Measurements from ENCODE around the gene RALGAPA2.

The RALGAPA2 gene

DNA sequence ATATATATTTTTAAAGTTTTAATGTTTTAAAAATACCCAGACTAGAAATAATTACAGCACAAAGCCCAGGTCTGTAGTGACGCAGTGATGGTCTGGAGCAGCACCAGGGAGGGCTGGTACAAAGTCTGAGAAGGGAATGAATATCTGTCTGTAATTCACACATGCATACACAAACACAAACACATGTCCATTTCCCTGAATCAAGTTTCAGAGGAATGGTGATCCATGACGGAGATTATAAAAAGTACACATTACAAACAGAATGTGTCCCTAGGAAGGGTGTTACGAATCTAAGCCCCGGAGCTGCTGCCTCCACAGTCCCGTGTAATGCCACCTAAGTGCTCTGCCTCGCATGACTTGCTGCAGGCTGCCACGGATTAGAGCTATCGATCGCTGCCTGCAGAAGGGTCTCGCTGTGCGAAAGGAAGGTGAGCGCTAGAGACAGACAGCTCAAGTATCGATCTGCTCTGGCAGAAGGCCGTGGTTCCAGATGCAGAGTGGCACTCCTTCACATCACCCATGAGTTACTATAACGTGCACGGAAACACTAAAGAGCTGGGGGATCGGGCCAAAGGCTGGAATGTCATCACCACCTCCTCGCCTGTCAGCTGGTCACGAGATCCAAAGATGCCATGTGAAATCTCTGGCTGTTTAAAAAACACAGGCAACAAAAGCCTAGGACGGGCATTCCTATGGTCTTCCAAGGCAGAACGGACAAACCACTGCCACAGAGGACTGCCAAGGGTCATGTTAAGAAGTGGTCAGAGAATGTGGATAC lies 257.4 kb downstream of the RALGAPA2 start:
- TF ChIP-seq ZNF70 (CRISPR knock-in tag; IDR thresholded peaks at IDR 0.05) (no peak), ZC3H10 (CRISPR knock-in tag; IDR thresholded peaks at IDR 0.05) (no peak), ZNF8 (CRISPR knock-in tag; IDR thresholded peaks at IDR 0.05) (no peak), TCF4 (CRISPR knock-in tag; IDR thresholded peaks at IDR 0.05; ENCODE audit: borderline replicate concordance) (no peak), OSR1 (CRISPR knock-in tag; IDR thresholded peaks at IDR 0.05) (no peak)
- ATAC-seq, result no peak

DNA sequence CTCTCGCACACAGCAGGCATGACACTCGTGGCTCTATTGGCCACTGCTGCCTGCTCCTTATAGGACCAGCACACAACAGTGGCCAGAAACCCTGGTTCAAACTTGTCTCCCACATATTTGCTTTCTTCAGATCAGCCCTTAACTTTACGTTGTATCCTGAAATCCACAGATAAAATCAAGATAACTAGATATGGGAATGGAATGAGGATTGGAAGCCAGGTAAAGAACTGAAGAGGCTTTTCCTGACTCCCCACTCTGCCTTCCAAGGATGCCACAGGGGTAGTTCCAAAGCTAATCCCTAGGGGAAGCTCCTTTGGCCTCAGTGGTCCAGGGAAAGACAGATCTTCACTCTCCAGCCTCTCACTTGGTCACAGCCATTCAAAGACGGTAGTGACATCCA lies 258.1 kb downstream of the RALGAPA2 start:
- no peak for ATAC-seq
- TF ChIP-seq SNAI2 (CRISPR knock-in tag; IDR thresholded peaks at IDR 0.05) (no peak), BACH2 (CRISPR knock-in tag; IDR thresholded peaks at IDR 0.05; ENCODE audit: borderline replicate concordance) (no peak), TCF4 (CRISPR knock-in tag; IDR thresholded peaks at IDR 0.05; ENCODE audit: borderline replicate concordance) (no peak), ZFP30 (CRISPR knock-in tag; IDR thresholded peaks at IDR 0.05) (no peak), ESRRG (CRISPR knock-in tag; IDR thresholded peaks at IDR 0.05) (no peak), PPARA (CRISPR knock-in tag; IDR thresholded peaks at IDR 0.05; ENCODE audit: borderline replicate concordance) (no peak)

DNA sequence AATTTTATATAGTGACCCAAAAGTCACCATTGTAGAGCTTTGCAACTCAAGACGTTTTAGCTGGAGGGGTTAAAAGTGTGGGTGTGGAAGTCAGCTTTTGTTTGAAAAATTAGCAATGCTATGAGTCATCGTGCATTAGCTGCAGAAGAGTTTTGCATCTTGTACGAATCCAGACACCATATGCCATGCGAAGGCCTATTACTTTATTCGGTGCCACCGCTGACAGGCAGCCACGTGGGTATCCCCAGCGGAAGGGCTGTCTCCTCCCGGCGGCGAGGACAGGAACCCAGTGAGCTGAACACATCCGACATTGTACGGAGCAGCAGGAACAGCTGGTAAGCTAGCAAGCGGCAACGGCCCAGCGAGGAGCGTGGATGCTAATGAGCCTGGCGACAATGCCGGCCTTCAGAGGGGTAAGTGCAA lies 260.2 kb downstream of the RALGAPA2 start:
- TF ChIP-seq BACH2 (CRISPR knock-in tag; IDR thresholded peaks at IDR 0.05; ENCODE audit: borderline replicate concordance), result no peak
- no peak for TF ChIP-seq SNAI2 (CRISPR knock-in tag; IDR thresholded peaks at IDR 0.05)
- TF ChIP-seq, protein P1, sequence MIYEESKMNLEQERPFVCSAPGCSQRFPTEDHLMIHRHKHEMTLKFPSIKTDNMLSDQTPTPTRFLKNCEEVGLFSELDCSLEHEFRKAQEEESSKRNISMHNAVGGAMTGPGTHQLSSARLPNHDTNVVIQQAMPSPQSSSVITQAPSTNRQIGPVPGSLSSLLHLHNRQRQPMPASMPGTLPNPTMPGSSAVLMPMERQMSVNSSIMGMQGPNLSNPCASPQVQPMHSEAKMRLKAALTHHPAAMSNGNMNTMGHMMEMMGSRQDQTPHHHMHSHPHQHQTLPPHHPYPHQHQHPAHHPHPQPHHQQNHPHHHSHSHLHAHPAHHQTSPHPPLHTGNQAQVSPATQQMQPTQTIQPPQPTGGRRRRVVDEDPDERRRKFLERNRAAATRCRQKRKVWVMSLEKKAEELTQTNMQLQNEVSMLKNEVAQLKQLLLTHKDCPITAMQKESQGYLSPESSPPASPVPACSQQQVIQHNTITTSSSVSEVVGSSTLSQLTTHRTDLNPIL (CRISPR knock-in tag; IDR thresholded peaks at IDR 0.05; ENCODE audit: low read depth), result no peak
- TF ChIP-seq ESRRG (CRISPR knock-in tag; IDR thresholded peaks at IDR 0.05), result no peak
- no peak for TF ChIP-seq ZFP3 (CRISPR knock-in tag; IDR thresholded peaks at IDR 0.05)
- no peak for TF ChIP-seq ARNTL (CRISPR knock-in tag; IDR thresholded peaks at IDR 0.05; ENCODE audit: borderline replicate concordance, low read depth)
- TF ChIP-seq PPARA (CRISPR knock-in tag; IDR thresholded peaks at IDR 0.05; ENCODE audit: borderline replicate concordance), result no peak
- TF ChIP-seq, protein P2, sequence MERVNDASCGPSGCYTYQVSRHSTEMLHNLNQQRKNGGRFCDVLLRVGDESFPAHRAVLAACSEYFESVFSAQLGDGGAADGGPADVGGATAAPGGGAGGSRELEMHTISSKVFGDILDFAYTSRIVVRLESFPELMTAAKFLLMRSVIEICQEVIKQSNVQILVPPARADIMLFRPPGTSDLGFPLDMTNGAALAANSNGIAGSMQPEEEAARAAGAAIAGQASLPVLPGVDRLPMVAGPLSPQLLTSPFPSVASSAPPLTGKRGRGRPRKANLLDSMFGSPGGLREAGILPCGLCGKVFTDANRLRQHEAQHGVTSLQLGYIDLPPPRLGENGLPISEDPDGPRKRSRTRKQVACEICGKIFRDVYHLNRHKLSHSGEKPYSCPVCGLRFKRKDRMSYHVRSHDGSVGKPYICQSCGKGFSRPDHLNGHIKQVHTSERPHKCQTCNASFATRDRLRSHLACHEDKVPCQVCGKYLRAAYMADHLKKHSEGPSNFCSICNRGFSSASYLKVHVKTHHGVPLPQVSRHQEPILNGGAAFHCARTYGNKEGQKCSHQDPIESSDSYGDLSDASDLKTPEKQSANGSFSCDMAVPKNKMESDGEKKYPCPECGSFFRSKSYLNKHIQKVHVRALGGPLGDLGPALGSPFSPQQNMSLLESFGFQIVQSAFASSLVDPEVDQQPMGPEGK (CRISPR knock-in tag; IDR thresholded peaks at IDR 0.05; ENCODE audit: borderline replicate concordance), result no peak
- no peak for TF ChIP-seq TCF4 (CRISPR knock-in tag; IDR thresholded peaks at IDR 0.05; ENCODE audit: borderline replicate concordance)
- no peak for TF ChIP-seq TOX (CRISPR knock-in tag; IDR thresholded peaks at IDR 0.05; ENCODE audit: borderline replicate concordance)
- no peak for TF ChIP-seq OSR1 (CRISPR knock-in tag; IDR thresholded peaks at IDR 0.05)
- no peak for TF ChIP-seq ZNF565 (CRISPR knock-in tag; conservative IDR thresholded peaks at IDR 0.05; ENCODE audit: low read depth)
- peak; percentile 34; the same call in 2 of the 3 replicates for ATAC-seq

DNA sequence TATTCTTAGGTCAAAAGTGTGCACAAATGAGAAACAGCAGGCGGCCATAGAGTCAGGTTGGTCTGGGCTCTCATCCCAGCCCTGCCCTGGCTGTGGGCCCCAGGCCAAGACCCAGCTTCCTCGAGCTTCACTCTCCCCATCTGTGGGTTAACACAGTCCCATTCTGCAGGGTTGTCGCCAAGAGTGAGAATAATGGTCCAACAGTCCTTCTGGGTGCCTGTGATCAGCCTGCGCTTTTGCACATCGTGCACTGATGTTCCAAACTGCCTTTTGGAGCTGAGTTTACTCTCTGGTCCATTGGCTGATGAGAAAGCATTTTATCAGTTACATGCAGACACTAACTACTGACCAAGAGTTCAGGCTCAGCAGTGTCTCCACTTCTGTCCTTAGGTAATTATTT lies 261.9 kb downstream of the RALGAPA2 start:
- TF ChIP-seq ISL1 (CRISPR knock-in tag; IDR thresholded peaks at IDR 0.05) (no peak), CSDC2 (CRISPR knock-in tag; IDR thresholded peaks at IDR 0.05) (no peak), PPARA (CRISPR knock-in tag; IDR thresholded peaks at IDR 0.05; ENCODE audit: borderline replicate concordance) (no peak), OSR1 (CRISPR knock-in tag; IDR thresholded peaks at IDR 0.05) (no peak), TOX (CRISPR knock-in tag; IDR thresholded peaks at IDR 0.05; ENCODE audit: borderline replicate concordance) (no peak), ZC3H10 (CRISPR knock-in tag; IDR thresholded peaks at IDR 0.05) (no peak), ARNTL (CRISPR knock-in tag; IDR thresholded peaks at IDR 0.05; ENCODE audit: borderline replicate concordance, low read depth) (no peak), ZNF8 (CRISPR knock-in tag; IDR thresholded peaks at IDR 0.05) (no peak)
- TF ChIP-seq, protein P1 (CRISPR knock-in tag; IDR thresholded peaks at IDR 0.05; ENCODE audit: low read depth), result no peak
- ATAC-seq, result peak; percentile 95

DNA sequence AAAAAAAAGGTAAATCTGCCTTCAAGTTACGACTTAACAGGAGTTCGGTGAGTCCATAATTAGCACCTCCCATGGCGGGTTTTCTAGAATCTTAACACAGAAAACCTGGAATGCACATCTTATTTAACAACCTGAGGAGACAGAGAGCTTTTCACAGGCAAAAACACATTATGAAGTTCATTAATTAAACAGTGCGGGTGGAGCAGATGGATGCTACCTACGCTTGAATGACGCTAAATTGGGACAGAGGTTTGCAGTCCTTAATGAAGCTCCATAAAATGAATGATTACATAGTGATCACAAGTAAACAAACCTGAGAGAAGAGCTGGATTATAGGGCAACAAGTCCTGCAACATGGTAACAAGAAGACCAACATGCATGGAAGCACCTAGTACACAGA lies 263.6 kb downstream of the RALGAPA2 start:
- TF ChIP-seq, protein P3, sequence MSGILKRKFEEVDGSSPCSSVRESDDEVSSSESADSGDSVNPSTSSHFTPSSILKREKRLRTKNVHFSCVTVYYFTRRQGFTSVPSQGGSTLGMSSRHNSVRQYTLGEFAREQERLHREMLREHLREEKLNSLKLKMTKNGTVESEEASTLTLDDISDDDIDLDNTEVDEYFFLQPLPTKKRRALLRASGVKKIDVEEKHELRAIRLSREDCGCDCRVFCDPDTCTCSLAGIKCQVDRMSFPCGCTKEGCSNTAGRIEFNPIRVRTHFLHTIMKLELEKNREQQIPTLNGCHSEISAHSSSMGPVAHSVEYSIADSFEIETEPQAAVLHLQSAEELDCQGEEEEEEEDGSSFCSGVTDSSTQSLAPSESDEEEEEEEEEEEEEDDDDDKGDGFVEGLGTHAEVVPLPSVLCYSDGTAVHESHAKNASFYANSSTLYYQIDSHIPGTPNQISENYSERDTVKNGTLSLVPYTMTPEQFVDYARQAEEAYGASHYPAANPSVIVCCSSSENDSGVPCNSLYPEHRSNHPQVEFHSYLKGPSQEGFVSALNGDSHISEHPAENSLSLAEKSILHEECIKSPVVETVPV (CRISPR knock-in tag; IDR thresholded peaks at IDR 0.05), result no peak
- TF ChIP-seq, protein P4, sequence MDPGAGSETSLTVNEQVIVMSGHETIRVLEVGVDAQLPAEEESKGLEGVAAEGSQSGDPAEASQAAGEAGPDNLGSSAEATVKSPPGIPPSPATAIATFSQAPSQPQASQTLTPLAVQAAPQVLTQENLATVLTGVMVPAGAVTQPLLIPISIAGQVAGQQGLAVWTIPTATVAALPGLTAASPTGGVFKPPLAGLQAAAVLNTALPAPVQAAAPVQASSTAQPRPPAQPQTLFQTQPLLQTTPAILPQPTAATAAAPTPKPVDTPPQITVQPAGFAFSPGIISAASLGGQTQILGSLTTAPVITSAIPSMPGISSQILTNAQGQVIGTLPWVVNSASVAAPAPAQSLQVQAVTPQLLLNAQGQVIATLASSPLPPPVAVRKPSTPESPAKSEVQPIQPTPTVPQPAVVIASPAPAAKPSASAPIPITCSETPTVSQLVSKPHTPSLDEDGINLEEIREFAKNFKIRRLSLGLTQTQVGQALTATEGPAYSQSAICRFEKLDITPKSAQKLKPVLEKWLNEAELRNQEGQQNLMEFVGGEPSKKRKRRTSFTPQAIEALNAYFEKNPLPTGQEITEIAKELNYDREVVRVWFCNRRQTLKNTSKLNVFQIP (CRISPR knock-in tag; IDR thresholded peaks at IDR 0.05; ENCODE audit: borderline replicate concordance, low read depth), result no peak
- TF ChIP-seq GLIS3 (CRISPR knock-in tag; IDR thresholded peaks at IDR 0.05) (no peak), ZNF565 (CRISPR knock-in tag; conservative IDR thresholded peaks at IDR 0.05; ENCODE audit: low read depth) (no peak), TCF4 (CRISPR knock-in tag; IDR thresholded peaks at IDR 0.05; ENCODE audit: borderline replicate concordance) (no peak), ARNTL (CRISPR knock-in tag; IDR thresholded peaks at IDR 0.05; ENCODE audit: borderline replicate concordance, low read depth) (no peak)
- TF ChIP-seq, protein P1 (CRISPR knock-in tag; IDR thresholded peaks at IDR 0.05; ENCODE audit: low read depth), result no peak
- ATAC-seq, result no peak
